Loucy (cell line): ENCODE data around the gene NUP188.

ENCODE experiments used
- CTCF ChIP-seq: fragments of 200-600 bp; sonication (generic); conservative IDR thresholded peaks from 2 replicates; pipeline ENCODE4 v1.5.1; 2014; ENCODE audit warnings: mild to moderate bottlenecking, antibody characterized with exemption, low read length
- EZH2phosphoT487 ChIP-seq: fragments of 200-600 bp; IDR thresholded peaks from 2 replicates; pipeline ENCODE4 v1.6.1; 2018; ENCODE audit warnings: antibody characterized with exemption, mild to moderate bottlenecking, moderate library complexity, borderline replicate concordance

GRCh38 chr9:129028192-129028966 lies 80.9 kb downstream of the NUP188 start, which contains the start of gene SH3GLB2:
- TF ChIP-seq CTCF: peak; percentile 51
- no peak for TF ChIP-seq EZH2phosphoT487
